ENCODE results near the gene PPP1R9B. TPM values are rescaled to one million over a fixed set of nuclear protein-coding genes. Genes with fewer than 3 reads are reported as not detected.

PPP1R9B gene
- total and polyA plus RNA-seq, 2 of the 8 experiments (the other 6 are each of a cell fraction or from before 2014, with no cell fraction given): 5.2 to 13.1 TPM

- CTCF ChIA-PET (ENCODE audit: partially characterized antibody): interaction anchor here (1.0 to 21.6 kb wide), 19 partner anchors 4 to 172 kb away, joined by 3 to 299 read pairs (median 10); partner anchors contain the start of genes COL1A1, PDK2, PPP1R9B and SAMD14
- Histone ChIP-seq H3K23me2 (ENCODE audit: low read depth, low read length) (no peaks in the 10 kb centered on the region), H4K8ac (ENCODE audit: extremely low read depth, insufficient read depth, low read length) (no peak overlapping the region), H3K56ac (replicated peaks; ENCODE audit: insufficient read length, low read depth, low read length) (no peak overlapping the region), H3K4me3 (ENCODE audit: extremely low read depth in 1 of 4, insufficient read depth in 2 of 4, low read depth in 3 of 4, low read length in 4 of 4) (no peak overlapping the region), H3K14ac (ENCODE audit: insufficient read length) (no peak overlapping the region), H3K4me2 (ENCODE audit: insufficient read depth in 1 of 2, low read depth in 2 of 2, low read length in 2 of 2) (no peak overlapping the region; a peak in 2 of 4 replicates), H3K27me3 (replicated peaks in 1 of 4; ENCODE audit: control insufficient read depth in 3 of 4, extremely low read depth in 1 of 4, insufficient read depth in 3 of 4, low read length in 3 of 4) (no peaks in the 10 kb centered on the region), H3K79me2 (ENCODE audit: control insufficient read depth in 1 of 2, insufficient read depth in 2 of 2, low read length in 2 of 2) (no peaks in the 10 kb centered on the region), H2AK5ac (ENCODE audit: low read depth, low read length) (no peak overlapping the region), H2BK12ac (ENCODE audit: low read depth, low read length) (no peak overlapping the region), H2BK15ac (ENCODE audit: low read length) (no peak overlapping the region), H3K79me1 (ENCODE audit: low read depth, low read length) (no peaks in the 10 kb centered on the region), H3K9me3 (ENCODE audit: insufficient read depth in 2 of 2, low read depth in 1 of 2, low read length in 1 of 2) (no peaks in the 10 kb centered on the region), H4K91ac (replicated peaks; ENCODE audit: insufficient read length, low read length) (no peak overlapping the region), H4K5ac (ENCODE audit: insufficient read length, low read depth, low read length) (no peak overlapping the region), H3K36me3 (ENCODE audit: control insufficient read depth in 2 of 4, insufficient read depth in 4 of 4, low read length in 3 of 4) (peaks cover 3 to 19% (median 13%) of the 10 kb centered on the region in 4 experiments; a peak in 5 of 8 replicates), H3K18ac (ENCODE audit: extremely low read depth, low read length) (peak overlapping the region; percentile 79; the same call in 1 of the 2 replicates), H3K4me1 (replicated peaks in 1 of 4; ENCODE audit: control insufficient read depth in 3 of 4, insufficient read depth in 4 of 4, low read length in 3 of 4) (peaks cover 0 to 7% (median 0%) of the 10 kb centered on the region in 4 experiments; a peak in 1 of 7 replicates), H4K20me1 (replicated peaks in 1 of 2; ENCODE audit: control insufficient read depth in 1 of 2, insufficient read depth in 2 of 2, low read length in 2 of 2) (peaks cover 2 to 9% of the 10 kb centered on the region in 2 experiments), H2BK20ac (ENCODE audit: low read length) (no peak overlapping the region), H2BK120ac (replicated peaks; ENCODE audit: low read depth, low read length) (no peak overlapping the region), H2BK5ac (ENCODE audit: low read depth, low read length) (no peak overlapping the region), H3K23ac (ENCODE audit: insufficient read length) (no peak overlapping the region), H3K4ac (replicated peaks; ENCODE audit: insufficient read length, low read depth, low read length) (no peak overlapping the region), H3K27ac (ENCODE audit: low read depth, low read length) (no peak overlapping the region; the same call in 1 of the 2 replicates), H2AFZ (ENCODE audit: low read length) (no peak overlapping the region), H3K9ac (replicated peaks in 1 of 4; ENCODE audit: extremely low read depth in 1 of 4, low read depth in 3 of 4, low read length in 3 of 4) (no peak overlapping the region)
- 39% methylated on average over 19 of the region's 19 CpGs; no CpG with 5 or more reads in 1 of the 2 experiments for WGBS, 2 experiments (ENCODE audit: extremely low coverage in 1 of 2, insufficient coverage in 1 of 2, insufficient read length in 1 of 2, insufficient replicate concordance in 2 of 2, low coverage in 1 of 2, low lambda C conversion rate in 2 of 2, missing lambda C conversion rate in 1 of 2)
- FAIRE-seq (peak; percentile 92), DNase-seq (ENCODE audit: low read depth in 1 of 2, low spot score in 2 of 2) (peak; percentile 72 to 96)
- POLR2A ChIA-PET (ENCODE audit: partially characterized antibody): interaction anchor here (1.1 kb wide), 1 partner anchor 29 kb away, joined by 4 read pairs; no protein-coding TSS in a partner anchor
- TF ChIP-seq CTCF (IDR thresholded peaks at IDR 0.05; ENCODE audit: control extremely low read depth in 1 of 3, insufficient read depth in 1 of 3, low read depth in 1 of 3, low read length in 3 of 3) (peak; percentile 87 to 98 (median 95)), EP300 (IDR thresholded peaks at IDR 0.05; ENCODE audit: borderline replicate concordance in 1 of 2, low read depth in 2 of 2, low read length in 2 of 2) (peak in 1 of 2 experiments; percentile 18; a peak in 1 of 3 replicates), ATF2 (IDR thresholded peaks at IDR 0.05; ENCODE audit: low read length) (no peak), MAX (IDR thresholded peaks at IDR 0.05) (peak; percentile 56), EGR1 (IDR thresholded peaks at IDR 0.05; ENCODE audit: borderline replicate concordance, low read depth, low read length) (no peak)
These were observed 10.3 kb downstream of the PPP1R9B start for GRCh38 chr17:50139950-50140885.
